ENCODE data around the gene DDX50.
"Not testable (repeated sequence)": the region's sequence is repeated elsewhere in the genome, so short reads cannot be mapped to it uniquely, and the experiment has no call there.

Gene DDX50

GRCh38 chr10:68924593-68924992 lies 23.5 kb downstream of the DDX50 start:
- no peak for DNase-seq

GRCh38 chr10:68925489-68925888 lies 24.4 kb downstream of the DDX50 start:
- no peak for DNase-seq

GRCh38 chr10:68929157-68929556 lies 28.0 kb downstream of the DDX50 start:
- DNase-seq: not testable (repeated sequence)

DNA sequence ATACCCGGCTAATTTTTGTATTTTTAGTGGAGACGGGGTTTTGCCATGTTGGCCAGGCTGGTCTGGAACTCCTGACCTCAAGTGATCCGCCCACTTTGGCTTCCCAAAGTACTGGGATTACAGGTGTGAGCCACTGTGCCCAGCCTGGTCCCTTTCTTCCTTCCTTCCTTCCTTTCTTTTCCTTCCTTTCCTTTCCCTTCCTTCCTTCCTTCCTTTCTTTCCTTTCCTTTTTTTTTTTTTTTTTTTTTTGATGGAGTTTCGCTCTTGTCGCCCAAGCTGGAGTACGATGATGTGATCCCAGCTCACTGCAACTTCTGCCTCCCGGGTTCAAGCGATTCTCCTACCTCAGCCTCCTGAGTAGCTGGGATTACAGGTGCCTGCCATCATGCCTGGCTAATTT lies 28.8 kb downstream of the DDX50 start:
- DNase-seq: not testable (repeated sequence)

DNA sequence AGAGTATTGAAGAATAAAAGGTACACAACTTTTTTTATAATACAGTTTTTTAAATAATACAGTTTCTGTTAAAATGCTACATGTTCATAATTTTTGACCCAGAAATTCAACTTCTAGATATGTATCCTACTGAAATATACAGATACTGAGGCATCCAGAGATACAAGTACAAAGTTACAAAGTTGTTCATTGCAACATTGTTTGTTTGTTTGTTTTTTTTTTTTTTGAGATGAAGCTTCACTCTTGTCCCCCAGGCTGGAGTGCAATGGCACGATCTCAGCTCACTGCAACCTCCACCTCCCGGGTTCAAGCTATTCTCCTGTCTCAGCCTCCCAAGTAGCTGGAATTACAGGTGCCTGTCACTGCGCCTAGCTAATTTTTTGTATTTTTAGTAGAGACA lies 31.7 kb downstream of the DDX50 start:
- not testable (repeated sequence) for DNase-seq

DNA sequence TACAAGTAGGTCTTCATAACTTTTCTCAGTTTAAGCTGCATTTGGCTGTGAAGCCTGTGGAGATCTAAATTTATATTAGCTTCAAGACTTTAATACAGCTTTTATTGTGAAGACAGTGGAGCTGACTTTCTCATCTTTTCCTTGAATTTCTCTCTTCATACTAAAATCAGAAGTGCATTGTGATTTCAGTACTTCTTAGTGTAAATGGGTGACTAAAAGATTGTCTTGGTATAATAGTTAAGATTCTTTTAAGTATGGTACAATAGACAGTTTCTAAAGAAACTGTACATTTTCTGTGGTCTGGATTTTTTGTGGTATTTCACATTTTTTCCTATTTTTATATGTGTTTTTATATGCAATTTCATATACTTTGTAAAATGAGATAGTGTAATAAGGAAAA lies 33.9 kb downstream of the DDX50 start:
- no peak for DNase-seq

DNA sequence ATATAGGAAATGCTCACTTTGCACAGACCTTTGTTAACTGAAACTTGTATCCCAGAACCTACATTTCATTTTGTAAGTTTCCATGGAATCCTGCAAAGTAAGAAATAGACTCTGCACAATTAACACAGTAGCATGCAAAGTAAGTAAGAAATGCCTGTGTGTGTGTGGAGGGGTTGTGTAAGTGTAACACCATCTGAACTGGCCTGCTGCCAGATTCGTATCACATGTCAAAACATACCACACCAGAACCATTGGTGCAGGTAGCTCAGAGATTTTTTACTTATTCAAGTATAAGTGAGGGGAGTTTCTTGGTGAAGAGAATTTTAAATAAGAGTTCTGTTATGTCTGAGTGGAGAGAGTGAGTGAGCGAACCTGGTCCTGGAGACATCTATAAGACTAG lies 37.0 kb downstream of the DDX50 start:
- no peak for DNase-seq

DNA sequence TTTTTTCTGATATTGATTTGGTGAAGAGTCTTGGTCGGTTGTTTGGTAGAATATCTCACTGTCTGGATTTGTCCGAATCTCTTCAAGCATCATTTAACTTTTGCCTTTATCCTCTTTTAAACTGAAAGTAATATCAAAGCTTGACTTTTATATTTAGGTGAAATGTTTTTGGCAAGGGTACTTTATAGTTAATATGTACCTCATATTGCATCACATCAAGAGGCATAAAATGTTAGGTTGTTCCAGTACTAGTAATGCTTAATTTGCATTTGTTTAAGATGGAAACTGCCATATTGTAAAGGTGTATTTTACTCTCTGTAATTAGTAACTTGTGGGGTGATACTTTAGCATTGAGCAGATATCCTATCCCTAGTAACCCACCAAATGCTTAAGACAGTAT lies 37.8 kb downstream of the DDX50 start:
- DNase-seq: no peak

DNA sequence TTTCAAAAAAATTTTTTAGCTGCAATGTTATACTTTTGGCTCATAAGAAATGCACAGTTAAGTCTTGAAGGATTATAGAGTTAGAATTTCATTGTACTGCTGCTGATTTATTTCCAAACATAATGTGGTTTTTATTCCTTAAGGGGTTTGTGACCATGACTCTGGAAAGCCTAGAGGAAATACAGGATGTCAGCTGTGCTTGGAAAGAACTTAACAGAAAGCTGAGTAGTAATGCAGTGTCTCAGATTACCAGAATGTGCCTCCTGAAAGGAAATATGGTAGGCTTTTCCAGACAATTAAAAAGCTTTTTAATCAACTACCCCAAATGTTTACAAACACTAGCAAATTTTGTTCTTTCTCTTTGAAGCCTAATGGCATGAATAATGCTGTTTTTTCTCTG lies 39.8 kb downstream of the DDX50 start:
- DNase-seq: not testable (repeated sequence)

- no peak for DNase-seq
Measured at GRCh38 chr10:68950598-68950997, 49.5 kb downstream of the DDX50 start.

DNA sequence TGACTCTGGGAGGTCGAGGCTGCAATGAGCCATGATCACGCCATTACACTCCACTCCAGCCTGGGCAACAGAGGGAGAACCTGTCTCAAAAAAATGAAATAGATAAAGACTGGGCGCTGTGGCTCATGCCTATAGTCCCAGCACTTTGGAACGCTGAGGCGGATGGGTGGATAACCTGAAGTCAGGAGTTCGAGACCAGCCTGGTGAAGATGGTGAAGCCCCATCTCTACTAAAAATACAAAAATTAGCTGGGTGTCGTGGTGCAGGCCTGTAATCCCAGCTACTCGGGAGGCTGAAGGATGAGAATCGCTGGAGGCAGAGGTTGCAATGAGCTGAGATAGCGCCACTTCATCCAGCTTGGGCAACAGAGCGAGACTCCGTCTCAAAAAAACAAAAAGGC lies 53.8 kb downstream of the DDX50 start:
- DNase-seq: no peak

DNA sequence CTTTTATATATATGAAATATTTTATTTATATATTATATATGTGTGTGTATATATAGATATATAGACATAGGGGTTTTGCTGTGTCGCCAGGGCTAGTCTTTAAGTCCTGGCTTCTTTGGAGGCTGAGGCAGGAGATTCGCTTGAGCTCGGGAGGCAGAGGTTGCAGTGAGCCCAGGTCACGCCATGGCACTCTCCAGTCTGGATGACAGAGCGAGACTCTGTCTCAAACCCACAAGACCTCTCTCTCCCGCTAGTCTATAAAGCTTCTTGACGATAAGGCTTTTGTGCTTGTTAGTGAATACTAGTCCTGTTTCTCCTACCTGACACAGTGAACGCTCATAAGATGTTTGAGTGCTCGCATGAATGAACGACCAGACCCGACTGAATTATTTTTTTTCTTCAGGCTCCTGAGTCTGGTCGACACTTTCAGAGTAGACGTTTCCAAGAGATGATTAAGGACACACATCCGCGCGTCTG lies 54.3 kb downstream of the DDX50 start:
- no peak for DNase-seq

DNA sequence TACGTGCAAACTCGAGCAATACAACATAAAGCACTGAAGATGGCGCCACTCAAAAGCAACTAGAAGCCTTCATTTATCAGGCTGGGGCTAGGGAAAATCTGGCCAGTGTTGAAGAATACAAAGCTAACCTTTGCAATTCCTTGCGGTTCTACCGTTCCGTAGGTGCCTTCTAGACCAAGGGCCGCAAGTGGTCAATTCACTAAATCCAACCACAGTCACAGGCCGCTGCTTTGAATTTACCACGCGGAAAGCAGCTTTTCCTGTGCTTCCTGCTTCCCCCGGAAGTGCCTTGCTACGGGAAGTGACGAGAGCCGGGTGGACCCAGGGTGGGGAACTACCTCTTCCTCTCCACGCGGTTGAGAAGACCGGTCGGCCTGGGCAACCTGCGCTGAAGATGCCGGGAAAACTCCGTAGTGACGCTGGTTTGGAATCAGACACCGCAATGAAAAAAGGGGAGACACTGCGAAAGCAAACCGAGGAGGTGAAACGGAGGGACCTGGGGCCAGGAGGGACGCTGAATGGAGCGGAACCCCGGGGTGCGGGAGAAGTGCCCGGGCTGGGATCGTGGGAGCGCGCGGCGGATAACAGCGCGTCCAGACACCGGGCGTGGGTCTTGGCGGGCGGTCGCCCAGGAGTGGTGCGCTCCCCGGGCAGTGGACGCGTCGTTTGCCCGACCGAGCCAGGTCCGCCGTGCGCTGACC lies 54.9 kb downstream of the DDX50 start, which contains the start of gene DDX21:
Gene DDX21 (plus strand): TSS at position 339 of the 701 bp plus-strand sequence. CDS start 56 bp downstream, at position 395.
- peak; percentile 39 to 61 for DNase-seq

GRCh38 chr10:68957284-68957615 lies 56.1 kb downstream of the DDX50 start:
- DNase-seq: no peak

DNA sequence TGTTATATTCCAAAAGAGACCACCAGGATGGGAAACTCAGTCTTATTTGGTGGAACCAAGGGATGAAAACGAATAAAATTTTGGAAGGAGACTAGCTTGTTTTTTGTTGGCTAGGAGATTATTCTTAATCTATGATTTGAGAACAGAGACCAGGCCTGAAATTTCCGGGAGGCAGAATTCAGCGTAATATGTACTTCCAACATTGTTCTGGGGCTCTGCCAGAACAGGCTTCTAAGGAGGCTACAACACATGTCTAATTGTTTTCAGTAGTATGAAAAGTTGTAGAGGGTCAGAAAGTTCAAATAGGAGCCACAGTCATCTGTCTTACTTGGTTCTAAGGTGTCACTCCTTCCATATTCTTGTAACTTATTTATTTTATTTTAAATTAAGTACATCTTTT lies 56.5 kb downstream of the DDX50 start:
- no peak for DNase-seq

GRCh38 chr10:68959695-68960527 lies 58.8 kb downstream of the DDX50 start:
- no peak for DNase-seq

DNA sequence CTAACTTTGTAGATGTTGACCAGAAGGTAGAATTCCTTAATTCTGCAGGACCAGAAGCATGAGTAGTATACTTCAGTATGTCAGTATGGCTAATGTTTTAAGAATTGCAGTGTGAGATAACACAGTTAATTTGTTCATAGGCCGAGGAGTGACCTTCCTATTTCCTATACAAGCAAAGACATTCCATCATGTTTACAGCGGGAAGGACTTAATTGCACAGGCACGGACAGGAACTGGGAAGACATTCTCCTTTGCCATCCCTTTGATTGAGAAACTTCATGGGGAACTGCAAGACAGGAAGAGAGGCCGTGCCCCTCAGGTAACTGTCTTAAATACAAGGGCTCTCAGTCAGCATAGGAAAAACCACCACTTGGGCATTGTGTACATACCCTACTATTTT lies 62.0 kb downstream of the DDX50 start:
- DNase-seq: no peak

GRCh38 chr10:68973975-68974374 lies 72.9 kb downstream of the DDX50 start:
- DNase-seq: no peak

GRCh38 chr10:68975936-68976473 lies 74.9 kb downstream of the DDX50 start:
- DNase-seq: not testable (repeated sequence)

DNA sequence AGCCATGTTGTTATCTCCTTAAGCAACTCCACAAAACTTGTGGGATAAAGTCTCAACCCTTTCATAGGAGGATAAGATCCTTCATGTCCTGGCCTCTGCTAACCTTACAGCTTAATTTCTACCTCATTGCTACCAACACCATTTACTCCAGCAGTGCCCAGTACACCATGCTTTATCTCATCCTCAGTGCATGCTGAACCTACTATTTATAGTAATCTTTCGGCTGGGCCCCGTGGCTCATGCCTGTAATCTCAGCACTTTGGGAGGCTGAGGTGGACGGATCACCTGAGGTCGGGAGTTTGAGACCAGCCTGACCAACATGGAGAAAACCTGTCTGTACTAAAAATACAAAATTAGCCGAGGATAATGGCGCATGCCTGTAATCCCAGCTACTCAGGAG lies 78.6 kb downstream of the DDX50 start:
- DNase-seq: not testable (repeated sequence)

DNA sequence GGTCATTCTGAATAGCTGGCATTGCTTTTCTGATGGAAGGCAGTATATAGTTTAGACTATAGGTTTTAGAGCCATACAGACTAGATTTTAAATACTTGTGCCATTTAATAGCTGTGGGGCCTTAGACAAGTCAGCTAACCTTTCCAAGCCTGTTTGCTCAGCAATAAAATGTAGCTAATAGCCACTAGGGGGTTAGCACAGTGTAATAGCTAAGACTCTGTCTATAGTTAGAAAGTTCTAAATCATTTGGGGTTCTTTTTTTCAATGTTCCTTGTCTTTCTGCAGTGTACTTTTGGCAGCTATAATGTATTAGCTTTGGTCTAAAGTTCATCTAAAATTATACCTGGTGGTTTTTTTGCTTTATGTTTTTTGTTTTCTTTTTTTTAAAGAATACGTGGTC lies 80.0 kb downstream of the DDX50 start:
- DNase-seq: no peak

DNA sequence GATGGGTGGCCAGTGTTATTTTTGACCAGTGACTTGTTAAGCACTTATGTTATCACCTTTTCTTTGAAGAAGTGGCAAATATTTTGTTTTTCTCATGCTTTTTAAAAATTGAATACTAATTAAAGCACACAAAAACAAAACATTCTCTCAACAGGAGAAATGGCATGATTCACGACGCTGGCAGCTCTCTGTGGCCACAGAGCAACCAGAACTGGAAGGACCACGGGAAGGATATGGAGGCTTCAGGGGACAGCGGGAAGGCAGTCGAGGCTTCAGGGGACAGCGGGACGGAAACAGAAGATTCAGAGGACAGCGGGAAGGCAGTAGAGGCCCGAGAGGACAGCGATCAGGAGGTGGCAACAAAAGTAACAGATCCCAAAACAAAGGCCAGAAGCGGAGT lies 81.3 kb downstream of the DDX50 start:
- DNase-seq: no peak

DNA sequence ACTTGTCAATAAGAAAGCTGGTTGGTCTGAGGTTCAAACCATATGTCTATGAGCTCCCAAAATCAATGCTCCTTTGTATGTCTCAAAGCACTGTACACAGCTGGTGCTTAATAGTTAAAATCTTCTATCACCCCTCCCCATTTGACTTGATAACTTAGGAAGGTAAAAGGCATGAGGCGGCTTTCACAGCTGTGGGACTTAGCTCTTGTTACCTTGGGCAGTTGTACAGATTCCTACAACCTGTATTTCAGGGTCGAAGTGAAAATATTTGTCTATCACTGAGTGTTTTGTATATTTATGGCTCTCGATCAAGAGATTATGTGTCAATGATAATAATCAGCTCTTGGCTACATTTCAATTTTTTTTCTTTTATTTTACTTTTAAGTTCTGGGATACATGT lies 86.5 kb downstream of the DDX50 start:
- no peak for DNase-seq
